NK-92 (cell line): ENCODE measurements around the gene COL21A1.

Experiments
- DNase-seq: peaks from one replicate; lab custom pipeline; 2025; ENCODE audit not compliant: unreplicated experiment; lab: John Stamatoyannopoulos, UW

COL21A1 gene

DNA sequence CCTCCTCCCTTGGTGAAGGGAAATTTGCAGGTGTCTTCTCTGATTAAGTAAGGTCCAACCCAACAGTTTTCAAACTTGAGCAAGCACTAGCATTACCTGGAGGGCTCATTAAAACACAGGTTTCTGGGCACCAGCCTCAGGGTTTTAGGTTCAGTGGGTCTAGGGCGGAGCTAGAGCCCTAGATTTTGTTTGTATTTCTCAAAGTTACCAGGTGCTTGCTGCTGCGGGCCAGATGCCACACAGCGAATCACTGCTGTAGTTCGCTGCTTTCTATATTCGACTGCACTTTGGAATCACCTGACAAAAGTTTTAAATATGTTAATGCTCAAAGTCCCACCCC, 869 bp downstream of the COL21A1 start:
- DNase-seq = no peak

DNA sequence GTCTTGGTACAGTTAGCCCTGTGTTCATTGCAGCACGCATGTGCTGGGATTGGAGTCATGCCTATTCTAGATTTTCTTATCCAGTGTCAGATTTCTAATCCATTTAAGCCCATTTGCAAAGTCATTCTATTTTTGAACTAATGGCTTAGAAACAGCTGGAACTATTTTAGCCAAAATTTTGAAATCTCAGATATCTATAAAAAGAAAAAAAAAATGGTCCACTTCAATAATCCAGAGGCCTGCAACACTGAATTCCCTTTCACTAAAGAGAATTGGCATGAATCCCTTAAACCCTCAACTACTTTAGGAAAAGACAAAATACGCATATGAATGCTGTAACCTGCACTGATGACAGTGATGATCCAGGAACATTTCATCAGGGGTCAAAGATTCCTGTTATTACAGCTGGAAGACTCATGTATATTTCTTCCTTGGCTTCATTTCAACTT, 1.5 kb downstream of the COL21A1 start:
- DNase-seq = no peak

DNA sequence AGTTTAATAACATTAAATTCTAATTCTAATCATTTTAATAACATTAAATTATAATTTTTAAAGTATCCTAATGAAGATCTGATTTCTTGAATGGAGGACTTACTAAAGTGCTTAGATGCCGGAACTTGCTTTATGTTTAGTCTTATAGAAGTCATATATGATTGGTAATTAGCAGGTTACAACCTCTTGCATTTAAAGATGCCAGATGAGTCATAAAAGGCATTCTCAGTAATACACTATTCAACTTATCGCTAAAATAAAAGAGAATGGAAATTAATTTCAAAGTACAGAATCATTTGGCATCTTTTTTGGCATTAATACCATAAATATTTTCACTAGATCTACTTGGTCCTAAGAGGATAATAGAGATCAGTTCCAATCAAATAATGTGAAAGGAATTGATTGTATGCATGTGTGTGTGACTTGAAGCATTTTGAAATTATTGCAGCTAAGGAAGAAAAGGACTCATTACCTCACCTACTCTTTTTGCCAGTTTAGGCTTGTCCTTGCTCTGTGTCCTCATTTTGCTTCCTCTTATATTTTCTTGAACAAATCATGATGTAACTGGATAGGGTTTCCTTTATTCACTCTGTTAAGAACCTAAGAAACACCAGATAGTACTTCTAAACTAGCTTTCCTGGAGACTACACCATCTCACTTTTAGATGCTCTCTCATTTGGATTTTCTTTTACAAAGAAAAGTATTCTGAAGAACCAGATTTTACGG, 2.7 kb downstream of the COL21A1 start:
- DNase-seq = no peak

DNA sequence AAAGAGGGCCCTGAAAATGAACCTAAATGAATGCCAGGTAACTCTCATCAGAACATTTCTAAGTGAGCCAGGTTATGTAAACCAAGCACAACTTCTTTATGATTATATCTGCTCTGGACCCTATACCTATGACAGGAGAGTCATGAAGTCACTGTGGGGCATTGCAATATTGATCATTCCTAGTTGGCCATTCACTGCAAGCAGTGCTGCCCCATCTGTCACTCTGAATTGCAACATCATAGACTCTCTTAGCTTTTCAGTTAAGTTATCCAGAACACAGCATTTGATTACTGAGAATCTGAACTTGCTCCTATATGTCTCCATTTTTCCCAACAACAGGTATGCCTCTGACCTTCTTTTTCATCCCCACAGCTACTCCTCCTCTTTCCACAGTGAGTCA, 3.3 kb downstream of the COL21A1 start:
- DNase-seq = no peak

DNA sequence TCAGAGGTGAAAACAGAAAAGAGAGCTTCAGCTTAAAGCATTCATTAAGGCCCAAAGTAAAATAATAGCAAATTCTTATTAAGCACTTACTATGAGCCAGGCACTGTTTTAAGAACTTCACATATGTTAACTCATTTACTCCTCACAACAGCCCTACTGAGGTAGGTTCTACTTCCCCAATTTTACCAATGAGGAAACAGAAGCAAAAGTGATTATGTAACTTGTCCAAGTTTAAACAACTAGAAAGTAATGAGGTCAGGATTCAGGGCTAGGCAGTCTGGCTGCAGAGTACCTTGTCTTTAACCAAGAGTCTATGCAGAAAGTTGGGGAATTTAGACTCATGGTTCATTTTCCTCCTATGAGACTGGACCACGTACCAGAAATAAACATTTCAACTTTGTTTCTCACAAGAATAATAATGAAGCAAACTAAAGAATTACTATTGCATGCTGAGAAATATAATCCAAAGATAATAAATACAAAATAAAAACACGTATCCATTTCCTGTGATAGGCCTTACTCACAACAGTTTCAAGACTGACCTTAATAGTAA, 3.8 kb downstream of the COL21A1 start:
- DNase-seq = no peak

DNA sequence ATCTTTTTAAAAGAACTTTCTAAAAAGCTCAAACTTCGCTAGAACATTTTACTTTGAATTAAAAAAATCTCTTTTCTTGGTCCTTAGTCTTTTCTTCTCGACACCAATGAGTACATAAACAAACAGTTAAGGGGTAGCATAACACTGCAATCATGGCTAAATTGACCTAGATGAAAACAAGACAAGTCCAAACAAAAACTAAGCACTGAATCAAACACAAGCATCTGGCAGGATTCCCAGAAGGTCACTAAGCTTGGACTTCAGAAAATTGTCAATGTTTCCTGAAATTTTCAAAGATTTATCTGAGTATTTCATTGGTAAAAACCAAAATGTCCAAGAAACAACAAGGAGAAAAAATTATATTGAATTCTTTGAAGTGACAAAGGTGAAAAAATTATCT, 5.0 kb downstream of the COL21A1 start:
- DNase-seq = no peak

DNA sequence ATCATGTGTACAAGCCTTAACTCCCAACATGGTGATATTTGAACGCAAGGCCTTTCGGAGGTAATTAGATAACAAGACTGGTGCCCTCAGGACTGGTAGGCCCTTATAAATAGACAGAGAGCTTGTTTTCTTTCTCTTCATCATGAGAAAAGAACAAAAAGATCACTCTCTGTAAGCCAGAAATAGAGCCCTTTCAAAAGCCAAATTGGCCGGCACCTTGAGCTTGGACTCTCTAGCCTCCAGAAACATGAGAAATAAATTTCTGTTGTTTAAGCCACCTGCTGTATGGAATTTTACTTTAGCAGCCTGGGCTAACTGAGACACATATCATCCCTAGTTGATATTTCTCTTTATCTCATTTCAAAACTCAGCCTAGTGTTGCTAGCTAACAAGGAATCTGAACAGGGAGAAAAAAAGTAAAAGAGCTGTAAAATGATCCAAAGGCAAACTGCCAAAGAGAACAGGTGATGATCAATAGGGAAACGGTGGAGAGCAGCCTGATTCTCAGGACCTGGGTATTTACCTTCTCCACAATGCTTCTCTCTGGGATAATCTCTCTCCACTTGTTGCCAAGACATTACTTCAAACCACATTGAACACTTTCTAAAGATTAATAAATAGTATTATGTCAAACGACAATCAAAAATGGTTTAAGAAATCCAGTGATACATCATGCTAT, 6.1 kb downstream of the COL21A1 start:
- DNase-seq = no peak

DNA sequence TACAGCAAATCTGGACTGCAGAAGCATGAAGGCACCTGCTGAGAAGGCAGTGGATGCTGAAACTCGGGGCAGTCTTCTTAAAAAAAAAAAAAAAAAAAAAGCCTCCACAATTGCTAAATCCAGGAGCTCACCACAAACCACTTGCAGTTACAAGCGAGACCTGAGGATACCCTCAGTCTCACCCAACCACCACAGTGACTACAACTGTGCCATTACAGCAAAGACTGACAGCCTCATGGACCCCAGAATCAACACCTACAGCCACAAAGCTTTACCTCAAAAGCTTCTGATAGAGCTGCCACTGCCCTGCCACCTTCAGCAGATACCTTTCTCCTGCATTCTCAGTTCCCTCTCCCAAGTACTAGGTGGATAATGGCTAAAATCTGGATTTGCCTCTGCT, 9.0 kb downstream of the COL21A1 start:
- DNase-seq = no peak

DNA sequence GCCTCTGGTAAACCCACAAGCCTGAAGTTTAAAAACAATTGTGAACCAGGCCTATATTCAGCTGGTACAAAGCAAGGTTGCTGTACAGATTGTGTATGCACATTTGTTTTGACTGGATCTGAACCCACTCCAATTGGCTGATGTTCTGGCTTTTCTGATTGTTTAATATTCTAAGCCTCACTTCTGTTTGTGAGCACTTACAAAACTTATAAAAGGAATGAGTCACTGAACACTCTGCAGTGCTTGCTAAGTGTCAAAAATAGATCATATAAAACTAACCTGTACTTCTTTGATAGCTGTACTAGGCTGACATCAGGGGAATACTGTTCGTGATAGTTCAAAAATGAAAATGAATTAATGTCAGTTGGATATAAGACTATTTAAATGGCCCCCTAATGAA, 12.1 kb downstream of the COL21A1 start:
- no peak for DNase-seq

DNA sequence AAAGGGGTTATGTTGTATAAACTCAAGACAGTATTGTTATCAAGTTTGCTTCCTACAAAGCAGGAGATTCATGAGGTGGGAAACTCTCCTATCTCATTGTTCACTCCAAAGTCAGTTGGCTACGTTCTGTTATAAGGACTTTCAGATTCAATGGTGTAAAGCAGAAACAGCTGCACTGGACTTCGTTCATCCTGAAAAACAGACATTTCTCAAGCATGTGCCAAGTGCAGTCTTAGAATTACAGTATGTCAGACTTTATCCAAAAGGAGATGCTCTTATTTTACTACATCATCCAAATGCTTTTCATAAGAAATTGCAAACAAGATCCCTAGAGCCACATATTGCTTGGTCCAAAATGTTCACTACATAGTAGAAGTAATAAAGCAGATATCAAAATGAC, 14.9 kb downstream of the COL21A1 start:
- DNase-seq = no peak

DNA sequence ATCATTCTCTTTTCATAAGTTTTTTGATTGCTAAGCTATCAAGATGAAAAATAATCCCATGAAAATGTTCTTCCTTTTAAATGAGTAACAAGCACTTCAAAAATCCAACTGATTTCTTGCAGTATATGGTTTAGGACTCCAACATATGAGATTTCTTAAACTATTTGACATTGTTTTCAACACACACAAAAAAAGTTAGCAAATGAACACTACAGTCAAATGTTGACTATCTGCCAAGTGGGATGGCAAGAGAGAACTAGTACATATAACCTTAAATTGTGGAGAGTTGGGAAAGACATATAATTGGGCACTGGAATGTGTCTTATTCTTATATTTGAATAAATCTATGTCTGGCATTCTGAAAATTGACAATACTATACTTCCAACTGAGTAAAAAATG, 15.6 kb downstream of the COL21A1 start:
- DNase-seq = no peak

DNA sequence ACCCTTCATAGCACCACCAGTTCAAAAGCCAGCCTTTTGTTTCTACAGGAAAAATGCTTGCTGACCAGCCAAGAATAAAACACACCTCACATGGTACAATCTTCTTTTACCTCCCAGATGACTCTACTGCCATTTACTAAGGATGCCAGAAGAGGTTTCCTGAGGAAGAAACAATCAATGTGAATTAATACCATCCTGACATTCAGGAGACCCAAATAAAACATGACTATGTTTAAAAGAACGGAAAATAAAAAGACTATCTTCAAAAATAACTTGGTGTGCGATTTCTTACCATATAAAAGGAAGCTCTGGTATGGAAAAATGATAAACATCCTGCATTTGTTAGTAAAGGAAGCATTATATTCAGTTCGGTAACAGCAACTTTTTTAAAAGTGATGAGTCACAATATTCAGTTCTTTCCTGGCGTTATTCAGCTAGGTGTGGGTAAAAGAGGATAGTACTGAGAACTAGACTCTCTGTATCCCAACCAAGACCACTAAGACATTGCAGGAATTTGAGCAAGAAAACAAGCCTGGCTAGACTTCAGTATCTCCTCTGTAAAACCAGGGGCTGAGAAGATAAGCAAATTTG, 16.3 kb downstream of the COL21A1 start:
- no peak for DNase-seq

DNA sequence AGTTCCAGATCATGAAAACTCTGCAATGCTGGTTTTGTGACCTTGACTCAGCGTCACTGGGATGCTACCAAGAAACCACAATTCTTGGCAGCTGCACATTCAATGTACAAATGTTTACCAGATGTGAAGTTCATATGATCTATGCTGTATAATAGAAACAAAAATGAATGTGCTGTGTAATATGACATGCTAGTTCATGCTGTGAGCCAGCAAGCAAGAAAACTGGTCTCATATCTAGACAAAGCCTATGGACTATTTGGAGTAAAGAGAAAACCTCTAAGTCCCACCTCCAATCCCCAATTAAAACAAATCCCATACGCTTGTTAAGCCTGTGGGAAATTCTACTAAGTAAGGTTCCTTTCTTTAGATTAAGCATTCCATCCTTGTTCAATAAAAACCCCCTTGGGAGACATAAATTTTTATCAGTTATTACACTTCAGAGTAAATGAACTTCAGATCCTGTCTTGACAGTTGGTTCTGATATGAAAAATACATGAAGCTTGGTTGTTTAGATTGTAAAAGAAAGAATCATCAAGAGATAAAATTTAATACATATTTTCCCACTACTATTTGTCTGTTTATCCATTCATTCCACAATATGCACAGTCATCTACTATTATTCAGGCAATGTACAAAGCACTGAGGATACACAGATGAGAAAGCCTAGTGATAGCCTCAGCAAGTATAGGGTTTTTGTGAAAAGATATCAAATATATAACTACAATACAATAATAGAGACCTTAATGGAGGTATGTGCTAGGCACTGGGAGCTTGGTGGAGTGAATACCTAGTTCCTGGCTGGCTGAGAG, 20.1 kb downstream of the COL21A1 start:
- DNase-seq = no peak

DNA sequence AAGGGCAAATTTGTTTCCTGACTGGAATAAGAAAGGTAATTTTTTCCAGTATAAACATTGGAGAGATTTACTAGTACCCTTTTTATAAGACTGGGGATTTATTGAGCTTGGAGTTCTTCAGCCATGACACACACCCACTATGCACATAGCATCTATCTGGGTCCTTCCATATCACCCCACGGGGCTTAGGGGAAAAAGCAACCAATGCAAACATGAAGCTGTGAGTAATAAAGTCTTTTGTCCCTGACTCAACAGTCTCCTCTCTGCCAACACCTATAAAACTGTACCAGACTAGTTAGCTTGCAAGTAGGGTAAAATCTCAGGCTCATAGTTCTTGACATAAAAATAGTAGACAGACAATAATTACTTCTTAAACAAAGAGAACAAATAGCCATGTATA, 23.4 kb downstream of the COL21A1 start:
- no peak for DNase-seq

DNA sequence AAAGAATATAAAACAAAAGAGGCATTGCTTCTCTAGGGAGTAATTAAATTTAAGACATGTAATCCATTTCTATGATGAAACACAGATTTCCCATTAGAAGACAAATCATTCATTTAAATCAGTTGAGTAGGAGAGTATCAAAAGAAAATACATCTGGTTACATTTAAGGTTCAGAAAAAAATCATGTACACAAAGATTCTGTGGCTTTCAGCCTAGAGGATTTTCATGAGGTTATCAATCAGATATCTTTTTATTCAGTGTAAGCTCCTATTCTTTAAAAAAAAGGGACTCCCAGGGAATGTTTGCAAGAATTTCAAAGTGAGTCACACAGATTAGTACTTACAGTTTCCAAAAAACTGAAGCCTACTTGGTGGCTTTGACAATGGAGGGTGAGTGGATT, 24.9 kb downstream of the COL21A1 start:
- no peak for DNase-seq

DNA sequence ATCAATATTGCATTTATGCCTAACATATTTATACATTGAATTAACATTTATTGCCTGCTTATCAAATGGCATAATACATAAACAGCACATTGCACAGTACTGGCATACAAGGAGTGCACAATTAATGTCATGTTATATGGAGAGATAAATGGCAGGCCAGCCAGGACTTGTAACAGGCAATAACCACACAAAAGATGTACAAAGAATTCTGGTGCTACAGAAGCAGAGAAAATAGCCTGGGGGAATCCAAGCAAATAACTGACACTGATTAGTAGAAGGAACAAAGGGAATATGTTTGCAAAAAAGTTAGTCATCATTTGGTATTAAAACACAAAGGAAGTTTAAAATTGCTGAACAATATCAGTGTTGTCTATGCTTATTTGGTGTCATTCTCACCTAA, 27.3 kb downstream of the COL21A1 start:
- no peak for DNase-seq

DNA sequence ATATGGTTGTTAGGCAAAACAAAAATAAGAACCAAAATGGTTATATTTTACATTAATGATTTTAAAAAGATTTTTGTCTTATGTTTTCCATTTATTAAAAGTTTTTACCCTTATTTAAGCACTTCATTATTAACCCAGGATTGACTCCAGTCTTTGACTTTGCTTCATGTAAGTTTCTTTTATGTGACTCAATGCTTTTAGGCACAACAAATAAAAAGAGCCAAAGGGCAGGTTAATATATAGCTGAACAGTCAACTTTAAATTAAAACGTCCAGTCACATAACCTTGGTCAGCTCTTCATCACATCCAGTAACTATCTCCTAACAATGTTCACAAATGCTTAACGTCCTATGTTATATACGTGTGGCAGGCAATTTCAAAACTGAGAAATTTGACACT, 32.7 kb downstream of the COL21A1 start:
- no peak for DNase-seq

DNA sequence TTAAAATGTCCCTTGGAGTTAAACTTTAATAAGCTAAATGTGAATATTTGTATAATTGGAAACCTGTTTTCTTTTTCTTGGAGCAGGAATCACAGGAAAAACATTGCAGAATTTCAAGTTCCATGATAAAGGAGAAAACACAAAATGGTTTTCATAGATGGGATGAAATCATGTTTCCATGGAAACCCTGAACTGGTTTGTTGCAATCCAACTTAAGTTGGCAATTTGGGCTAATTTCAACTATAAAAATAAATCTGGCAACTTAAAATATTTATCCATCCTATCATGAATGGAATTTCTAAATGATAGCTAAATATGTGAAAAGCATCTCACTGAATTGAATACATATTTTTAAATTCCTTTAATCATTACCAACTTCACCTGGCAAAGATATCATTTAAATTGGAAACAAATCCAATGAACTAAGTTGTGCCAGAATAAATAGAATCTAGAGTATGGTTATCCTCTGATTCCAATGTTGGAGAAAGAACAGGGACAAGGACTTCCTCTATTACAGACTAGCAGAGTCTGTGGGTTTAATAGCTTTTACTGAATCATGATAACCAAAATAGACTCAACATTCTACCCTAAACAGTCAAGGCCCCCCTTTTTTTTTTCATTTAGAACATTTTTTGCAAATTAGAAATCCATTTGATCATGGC, 33.2 kb downstream of the COL21A1 start:
- no peak for DNase-seq

DNA sequence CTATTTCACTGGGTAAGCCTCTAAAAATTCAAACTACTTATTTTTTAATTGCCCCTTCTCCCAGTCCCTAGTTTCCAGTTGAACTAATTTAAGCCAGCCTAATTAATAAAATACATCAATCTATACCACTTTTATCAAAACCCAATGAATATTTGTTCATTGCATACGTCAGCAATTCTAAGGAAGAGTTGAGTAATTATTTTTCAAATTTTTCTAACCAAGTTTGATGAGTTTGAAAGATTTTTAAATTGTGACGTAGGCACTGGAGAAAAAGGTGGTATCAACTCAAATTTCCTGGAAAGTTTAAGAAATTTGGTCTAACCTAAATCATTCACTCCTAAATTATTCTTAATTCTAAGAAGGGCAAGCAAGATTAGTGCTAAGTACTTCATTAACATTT, 35.7 kb downstream of the COL21A1 start:
- no peak for DNase-seq

DNA sequence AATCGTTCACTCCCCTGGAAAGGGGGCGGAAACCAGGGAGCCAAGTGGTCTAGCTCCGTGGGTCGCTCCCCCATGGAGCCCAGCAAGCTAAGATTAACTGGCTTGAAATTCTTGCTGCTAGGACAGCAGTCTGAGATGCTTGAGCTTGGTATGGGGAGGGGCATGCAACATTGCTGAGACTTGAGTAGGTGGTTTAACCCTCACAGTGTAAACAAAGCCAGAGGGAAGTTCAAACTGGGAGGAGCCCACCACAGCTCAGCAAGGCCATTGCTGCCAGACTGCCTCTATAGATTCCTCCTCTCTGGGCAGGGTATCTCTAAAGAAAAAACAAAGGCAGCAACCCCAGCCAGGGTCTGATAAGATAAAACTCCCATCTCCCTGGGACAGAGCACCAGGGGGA, 43.2 kb downstream of the COL21A1 start:
- DNase-seq = no peak

DNA sequence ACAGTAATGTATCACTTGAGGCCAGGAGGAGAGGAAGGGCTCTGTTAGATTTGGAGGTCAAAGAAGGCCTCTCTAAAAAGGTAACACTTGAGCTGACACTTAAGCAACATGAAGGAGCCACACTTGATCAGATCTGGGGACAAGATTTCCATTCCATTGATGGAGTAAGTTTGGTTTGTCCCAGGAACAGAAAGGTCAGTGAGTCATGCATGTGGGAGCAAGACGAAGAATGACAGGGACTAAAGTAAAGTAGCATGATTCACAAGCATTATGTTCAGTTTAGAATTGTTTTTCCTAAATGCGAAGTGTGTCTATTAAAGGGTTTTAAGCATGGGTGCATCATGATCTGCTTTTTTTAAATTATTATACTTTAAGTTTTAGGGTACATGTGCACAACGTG, 47.4 kb downstream of the COL21A1 start:
- no peak for DNase-seq
